Spleen (tissue), 11 donors: Measurements from ENCODE around the gene CCDC93. TPM values are rescaled to one million over a fixed set of nuclear protein-coding genes. Genes with fewer than 3 reads are reported as not detected.

ENCODE experiments used
- DNase-seq: peaks from one replicate; pipeline ENCODE4 v3.0.0-alpha.2; 2020
- H3K27ac ChIP-seq, 8 donors: fragments of 200-600 bp; sonication (generic) in 7 of 8; 1 replicate in 4 of 8; 2 replicates in 4 of 8; pipeline versions ENCODE4 v1.5.0 to v1.8.0; 2016 to 2021; ENCODE audit warnings: inconsistent platforms in 4 of 8, mild to moderate bottlenecking in 4 of 8, moderate library complexity in 1 of 8
- H3K27me3 ChIP-seq, 7 donors: fragments of 200-600 bp; sonication (generic) in 6 of 7; replicated peaks in 1 of 7; 1 replicate in 4 of 7; 2 replicates in 3 of 7; pipeline versions ENCODE4 v1.5.0 to v1.8.0; 2016 to 2021; ENCODE audit warnings: inconsistent platforms in 3 of 7, mild to moderate bottlenecking in 1 of 7
- H3K36me3 ChIP-seq, 6 donors: fragments of 200-600 bp; sonication (generic) in 5 of 6; 1 replicate in 4 of 6; 2 replicates in 2 of 6; pipeline versions ENCODE4 v1.5.0 to v1.8.0; 2016 to 2021; ENCODE audit warnings: inconsistent platforms in 2 of 6
- H3K4me1 ChIP-seq, 6 donors: fragments of 200-600 bp; sonication (generic) in 5 of 6; 1 replicate in 3 of 6; 2 replicates in 3 of 6; pipeline versions ENCODE4 v1.5.0 to v1.8.0; 2016 to 2021; ENCODE audit warnings: inconsistent platforms in 3 of 6
- H3K4me3 ChIP-seq, 8 donors: fragments of 200-600 bp; sonication (generic) in 7 of 8; 1 replicate in 4 of 8; 2 replicates in 4 of 8; pipeline versions ENCODE4 v1.5.0 to v1.8.0; 2016 to 2021; ENCODE audit warnings: inconsistent platforms in 4 of 8, mild to moderate bottlenecking in 4 of 8, moderate library complexity in 2 of 8
- H3K9me3 ChIP-seq, 8 donors: fragments of 200-600 bp; sonication (generic) in 7 of 8; 1 replicate in 4 of 8; 2 replicates in 4 of 8; pipeline versions ENCODE4 v1.5.0 to v1.8.0; 2016 to 2021; ENCODE audit warnings: inconsistent platforms in 4 of 8
- CTCF ChIP-seq, 11 experiments: fragments of 200-600 bp in 7 of 11; fragments of 450-650 bp in 4 of 11; sonication (generic) in 4 of 11; IDR thresholded peaks in 8 of 11; conservative IDR thresholded peaks in 3 of 11; 1 replicate in 7 of 11; 2 replicates in 4 of 11; pipeline versions ENCODE4 v1.4.0 to v1.8.0; 2016 to 2021; ENCODE audit warnings: antibody characterized with exemption in 11 of 11, inconsistent platforms in 4 of 11, mild to moderate bottlenecking in 1 of 11
- POLR2A ChIP-seq, 3 donors: fragments of 450-650 bp; IDR thresholded peaks; one replicate each; pipeline ENCODE4 v1.5.1; 2017; ENCODE audit warnings: antibody characterized with exemption in 3 of 3, mild to moderate bottlenecking in 1 of 3
- POLR2AphosphoS5 ChIP-seq, 3 donors: sonication (generic); formaldehyde crosslinking; IDR thresholded peaks; one replicate each; pipeline ENCODE4 v1.5.1; 2017; ENCODE audit warnings: antibody characterized with exemption in 3 of 3
- WGBS, 5 donors: extraction: QIAGEN DNeasy Blood & Tissue Kit in 3 of 5; methylation state at CpG; one replicate each; pipeline versions ENCODE4 v1.1.5 to v1.1.7; 2013 to 2018; 5-methylcytosine and 5-hydroxymethylcytosine counted together
- intact Hi-C: fragments of 100-400 bp; cut with DNase I; formaldehyde crosslinking; loops from one replicate; pipeline ENCODE4 v1.15.0; 2023; ENCODE audit warnings: low total_unique reads
- polyA plus RNA-seq, 3 donors: library from polyadenylated mRNA; stranded (reverse); fragments of 200-250 nt; gene quantifications; one replicate each; pipeline ENCODE4 v1.2.1, GENCODE V29; 2013
- total RNA-seq, 7 donors: library from RNA; depleted of rRNA in 3 of 7; stranded (reverse); fragments of >200 nt in 3 of 7; fragmentation: NEBNext Ultra II Directional in 4 of 7; extraction: Animal tissue kit (Norgen Biotek cat#: 25700) in 4 of 7; gene quantifications; one replicate each; pipeline versions ENCODE4 v1.1.0 to v1.2.1, GENCODE V29; 2016 to 2021
- donor health status: healthy with polysubstance abuse.
- donor health status: DM: no; HTN: no; CAD: no; lungs with moderate emphysema.
- donor health status: DM: no; HTN: no; CAD: no.
- donor health status: Bipolar disorder and iron deficiency.
- donor health status: healthy.
- donor health status: DM: no; HTN: no; CAD: no.
- donor health status: DM: yes; HTN: yes; CAD: no.

The CCDC93 gene
- total and polyA plus RNA-seq, 10 donors = 4.3 to 80.3 (median 42.4) TPM

DNA sequence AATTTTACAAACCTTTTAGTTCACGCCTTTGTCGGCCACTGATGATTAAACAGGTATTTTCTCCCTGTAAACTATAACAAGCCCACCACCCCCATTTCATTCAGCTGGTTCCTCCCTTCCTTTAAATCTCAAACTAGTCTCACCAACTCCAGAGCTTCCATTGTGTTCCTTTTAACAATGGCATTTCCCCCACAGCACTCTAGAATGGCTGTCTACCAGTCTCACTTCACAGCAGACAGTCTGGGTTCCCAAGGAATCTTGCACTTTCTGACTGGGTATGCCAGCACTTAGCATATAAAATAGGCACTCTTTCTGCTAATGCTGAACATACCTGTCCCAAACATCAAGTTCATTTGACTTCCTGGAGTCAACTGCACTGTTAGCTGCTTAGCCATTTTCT lies 75.3 kb downstream of the CCDC93 start:
- DNase-seq = no peak
- Histone ChIP-seq H3K9me3 (no peaks in the 10 kb centered on the region), H3K4me1 (peaks cover 0 to 10% (median 0%) of the 10 kb centered on the region in 6 donors), H3K36me3 (peaks cover 0 to 100% (median 99%) of the 10 kb centered on the region in 6 donors), H3K27ac (no peak overlapping the region), H3K27me3 (no peaks in the 10 kb centered on the region), H3K4me3 (no peak overlapping the region)
- TF ChIP-seq POLR2A (IDR thresholded peaks at IDR 0.05) = no peak
- TF ChIP-seq CTCF (IDR thresholded peaks at IDR 0.05 in 8 of 11, conservative IDR thresholded peaks at IDR 0.05 in 3 of 11) = no peak
- TF ChIP-seq POLR2AphosphoS5 (IDR thresholded peaks at IDR 0.05) = no peak
- intact Hi-C loops = no loop called here
- 92 to 100% (median 94%) methylated on average over 2 of the region's 2 CpGs for WGBS, 5 donors

GRCh38 chr2:117936871-117937428 lies 76.9 kb downstream of the CCDC93 start:
- H3K9me3 ChIP-seq = no peaks in the 10 kb centered on the region
- WGBS, 5 donors = 85 to 93% (median 90%) methylated on average over 3 to 5 of the region's 5 CpGs
- peaks cover 0 to 3% (median 0%) of the 10 kb centered on the region in 6 donors for H3K4me1 ChIP-seq
- H3K27ac ChIP-seq = no peak overlapping the region
- peaks cover 0 to 100% (median 100%) of the 10 kb centered on the region in 6 donors for H3K36me3 ChIP-seq
- no peak for TF ChIP-seq POLR2AphosphoS5 (IDR thresholded peaks at IDR 0.05)
- no peak for TF ChIP-seq CTCF (IDR thresholded peaks at IDR 0.05 in 8 of 11, conservative IDR thresholded peaks at IDR 0.05 in 3 of 11)
- H3K27me3 ChIP-seq = no peaks in the 10 kb centered on the region
- no peak overlapping the region for H3K4me3 ChIP-seq
- no peak for DNase-seq
- intact Hi-C loops = no loop called here

DNA sequence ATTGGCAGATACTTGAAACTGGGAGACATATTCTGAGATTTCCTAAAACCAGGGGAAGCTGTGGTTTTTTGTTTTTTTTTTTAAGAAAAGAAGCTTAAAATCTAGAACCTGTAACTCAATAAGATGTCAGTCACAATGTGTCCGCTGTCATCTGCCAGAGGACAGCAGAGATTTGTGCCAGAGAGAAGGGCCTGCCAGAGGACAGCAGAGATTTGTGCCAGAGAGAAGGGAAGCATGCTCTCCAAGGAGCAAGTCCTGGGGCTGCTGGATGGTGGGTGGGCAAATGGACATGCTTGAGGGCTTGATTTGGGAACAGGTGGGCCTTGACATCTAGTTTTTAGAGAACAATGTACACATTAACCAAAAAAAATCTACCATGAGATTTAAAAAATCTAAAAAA lies 77.9 kb downstream of the CCDC93 start:
- no peak overlapping the region for H3K27ac ChIP-seq
- WGBS, 5 donors = 0% methylated on average over 1 of the region's 1 CpG

DNA sequence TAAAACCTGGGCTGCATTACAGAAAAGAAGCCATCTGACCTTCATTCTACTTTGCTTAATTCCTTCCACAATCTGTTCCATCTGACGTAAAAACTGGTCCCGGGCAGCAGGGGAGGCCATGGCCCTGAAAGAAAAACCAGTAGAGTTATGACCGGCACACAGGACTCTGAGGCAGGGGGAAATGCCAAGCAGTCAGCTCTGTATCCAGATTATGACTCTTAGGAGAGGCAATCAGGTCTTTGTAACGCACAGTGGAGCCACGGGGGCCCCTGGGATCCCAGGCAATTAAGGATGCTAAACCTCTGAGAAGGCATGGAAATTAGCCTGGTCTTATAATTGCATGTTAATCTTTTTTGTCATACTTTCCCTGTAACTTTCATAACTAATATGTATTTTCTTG lies 78.4 kb downstream of the CCDC93 start:
- H3K36me3 ChIP-seq = peaks cover 0 to 100% (median 100%) of the 10 kb centered on the region in 6 donors
- no peaks in the 10 kb centered on the region for H3K27me3 ChIP-seq
- H3K9me3 ChIP-seq = no peaks in the 10 kb centered on the region
- no peak for TF ChIP-seq POLR2A (IDR thresholded peaks at IDR 0.05)
- no peaks in the 10 kb centered on the region for H3K4me1 ChIP-seq
- no peak overlapping the region for H3K27ac ChIP-seq
- H3K4me3 ChIP-seq = no peak overlapping the region
- 95 to 100% (median 97%) methylated on average over 5 of the region's 5 CpGs for WGBS, 5 donors
- intact Hi-C loops = no loop called here
- DNase-seq = no peak

More for the DNA sequence above, 77.9 kb downstream of the CCDC93 start:
- Histone ChIP-seq H3K9me3 (no peaks in the 10 kb centered on the region), H3K4me3 (no peak overlapping the region), H3K36me3 (peaks cover 0 to 100% (median 100%) of the 10 kb centered on the region in 6 donors), H3K27me3 (no peaks in the 10 kb centered on the region), H3K4me1 (no peaks in the 10 kb centered on the region)
- intact Hi-C loops = no loop called here
- no peak for DNase-seq
- TF ChIP-seq POLR2AphosphoS5 (IDR thresholded peaks at IDR 0.05) (no peak), POLR2A (IDR thresholded peaks at IDR 0.05) (no peak)

DNA sequence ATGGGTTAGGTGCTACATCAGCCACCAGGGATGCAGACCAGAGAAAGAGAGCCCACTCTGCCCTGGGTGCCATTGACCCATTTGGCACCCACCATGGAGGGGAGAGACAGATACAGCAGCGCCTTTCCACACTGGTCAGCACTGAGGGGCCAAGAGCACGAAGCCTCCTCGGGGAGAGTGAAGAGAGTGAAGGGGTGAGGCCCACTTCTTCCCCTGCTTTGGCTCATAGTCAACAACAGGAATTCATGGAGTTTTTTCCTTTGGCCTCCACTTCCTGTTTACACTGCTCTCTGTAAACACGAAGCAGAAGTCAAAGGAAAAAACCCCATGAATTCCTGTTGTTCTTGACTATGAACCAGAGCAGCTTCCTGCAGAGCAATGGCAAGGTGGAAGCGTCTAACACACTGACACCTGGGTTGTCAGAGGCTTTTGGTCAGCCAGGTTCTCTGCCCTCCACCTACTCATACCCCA lies 80.0 kb downstream of the CCDC93 start:
- TF ChIP-seq CTCF (IDR thresholded peaks at IDR 0.05 in 8 of 11, conservative IDR thresholded peaks at IDR 0.05 in 3 of 11) (no peak), POLR2A (IDR thresholded peaks at IDR 0.05) (no peak), POLR2AphosphoS5 (IDR thresholded peaks at IDR 0.05) (no peak)
- WGBS, 5 donors = 57 to 73% (median 60%) methylated on average over 5 of the region's 5 CpGs
- H3K27me3 ChIP-seq = no peaks in the 10 kb centered on the region
- peaks cover 0 to 10% (median 6%) of the 10 kb centered on the region in 8 donors for H3K9me3 ChIP-seq
- DNase-seq = no peak
- H3K36me3 ChIP-seq = peaks cover 0 to 100% (median 100%) of the 10 kb centered on the region in 6 donors
- intact Hi-C loops = no loop called here
- no peak overlapping the region for H3K4me3 ChIP-seq
- no peak overlapping the region for H3K27ac ChIP-seq
- H3K4me1 ChIP-seq = no peaks in the 10 kb centered on the region
